Subcutaneous abdominal adipose tissue (tissue), 5 donors: ENCODE results near the gene TMEM51.

ENCODE experiments used
- H3K27ac ChIP-seq: one replicate; pipeline ENCODE4 v1.7.0; 2013; ENCODE audit warnings: low read depth, mild to moderate bottlenecking, inconsistent platforms, low read length, moderate library complexity
- H3K27me3 ChIP-seq, 5 donors: one replicate each; pipeline ENCODE4 v1.7.0; 2013; ENCODE audit warnings: low read length in 5 of 5, inconsistent platforms in 1 of 5; ENCODE audit not compliant: control insufficient read depth in 5 of 5, insufficient read depth in 4 of 5
- H3K36me3 ChIP-seq, 5 donors: one replicate each; pipeline ENCODE4 v1.7.0; 2013; ENCODE audit warnings: low read length in 5 of 5; ENCODE audit not compliant: control insufficient read depth in 5 of 5, insufficient read depth in 5 of 5
- H3K4me1 ChIP-seq, 5 donors: one replicate each; pipeline ENCODE4 v1.7.0; 2013; ENCODE audit warnings: low read length in 5 of 5, mild to moderate bottlenecking in 3 of 5, moderate library complexity in 1 of 5; ENCODE audit not compliant: control insufficient read depth in 5 of 5, insufficient read depth in 5 of 5
- H3K4me3 ChIP-seq, 5 donors: one replicate each; pipeline ENCODE4 v1.7.0; 2013; ENCODE audit warnings: low read length in 5 of 5, low read depth in 1 of 5
- H3K9ac ChIP-seq, 5 donors: one replicate each; pipeline ENCODE4 v1.7.0; 2013; ENCODE audit warnings: low read length in 5 of 5, mild to moderate bottlenecking in 4 of 5, moderate library complexity in 3 of 5
- H3K9me3 ChIP-seq, 5 donors: one replicate each; pipeline ENCODE4 v1.7.0; 2013; ENCODE audit warnings: low read length in 5 of 5; ENCODE audit not compliant: control insufficient read depth in 5 of 5
- donor health status: healthy.
- donor health status: healthy.
- donor health status: healthy.
- donor health status: healthy.
- donor health status: healthy.

The TMEM51 gene

GRCh38 chr1:15139654-15140350 is 13.7 kb upstream of the TMEM51 start:
- Histone ChIP-seq H3K9me3 (no peaks in the 10 kb centered on the region), H3K9ac (no peak overlapping the region), H3K4me3 (no peak overlapping the region), H3K27me3 (peaks cover 0 to 9% (median 5%) of the 10 kb centered on the region in 5 donors), H3K4me1 (peaks cover 0 to 8% (median 0%) of the 10 kb centered on the region in 5 donors), H3K27ac (no peak overlapping the region), H3K36me3 (no peaks in the 10 kb centered on the region)

GRCh38 chr1:15141935-15142539 is 11.5 kb upstream of the TMEM51 start:
- Histone ChIP-seq H3K9ac (no peak overlapping the region), H3K4me1 (peaks cover 0 to 10% (median 0%) of the 10 kb centered on the region in 5 donors), H3K9me3 (no peaks in the 10 kb centered on the region), H3K36me3 (no peaks in the 10 kb centered on the region), H3K27me3 (peaks cover 0 to 8% (median 5%) of the 10 kb centered on the region in 5 donors), H3K4me3 (no peak overlapping the region), H3K27ac (no peak overlapping the region)

- Histone ChIP-seq H3K27ac (no peak overlapping the region), H3K27me3 (peaks cover 0 to 14% (median 2%) of the 10 kb centered on the region in 5 donors), H3K4me1 (peaks cover 0 to 12% (median 0%) of the 10 kb centered on the region in 5 donors), H3K9me3 (no peaks in the 10 kb centered on the region), H3K9ac (no peak overlapping the region), H3K36me3 (no peaks in the 10 kb centered on the region), H3K4me3 (no peak overlapping the region)
These were observed 8.2 kb upstream of the TMEM51 start for GRCh38 chr1:15145327-15145726.

- Histone ChIP-seq H3K9ac (no peak overlapping the region), H3K4me1 (peaks cover 0 to 12% (median 0%) of the 10 kb centered on the region in 5 donors), H3K27me3 (peaks cover 0 to 15% (median 0%) of the 10 kb centered on the region in 5 donors), H3K4me3 (no peak overlapping the region), H3K9me3 (no peaks in the 10 kb centered on the region), H3K36me3 (no peaks in the 10 kb centered on the region), H3K27ac (no peak overlapping the region)
These were observed 7.3 kb upstream of the TMEM51 start for GRCh38 chr1:15146142-15146680.

- H3K9ac ChIP-seq, result no peak overlapping the region
- no peak overlapping the region for H3K27ac ChIP-seq
- peaks cover 0 to 18% (median 4%) of the 10 kb centered on the region in 5 donors for H3K27me3 ChIP-seq
- no peaks in the 10 kb centered on the region for H3K36me3 ChIP-seq
- H3K4me1 ChIP-seq, result peaks cover 0 to 7% (median 0%) of the 10 kb centered on the region in 5 donors
- H3K9me3 ChIP-seq, result no peaks in the 10 kb centered on the region
- no peak overlapping the region for H3K4me3 ChIP-seq
These were observed 6.6 kb upstream of the TMEM51 start for GRCh38 chr1:15146971-15147376.

GRCh38 chr1:15148004-15148403 is 5.5 kb upstream of the TMEM51 start:
- Histone ChIP-seq H3K4me1 (peaks cover 0 to 14% (median 10%) of the 10 kb centered on the region in 5 donors), H3K27me3 (peaks cover 0 to 20% (median 9%) of the 10 kb centered on the region in 5 donors), H3K9ac (no peak overlapping the region), H3K27ac (no peak overlapping the region), H3K9me3 (no peaks in the 10 kb centered on the region), H3K4me3 (no peak overlapping the region), H3K36me3 (no peaks in the 10 kb centered on the region)

GRCh38 chr1:15148475-15148874 is 5.1 kb upstream of the TMEM51 start:
- Histone ChIP-seq H3K27ac (no peak overlapping the region), H3K9me3 (no peaks in the 10 kb centered on the region), H3K4me3 (no peak overlapping the region), H3K9ac (no peak overlapping the region), H3K36me3 (no peaks in the 10 kb centered on the region), H3K27me3 (peaks cover 0 to 23% (median 12%) of the 10 kb centered on the region in 5 donors), H3K4me1 (peaks cover 0 to 19% (median 15%) of the 10 kb centered on the region in 5 donors)

- Histone ChIP-seq H3K27me3 (peaks cover 0 to 23% (median 12%) of the 10 kb centered on the region in 5 donors), H3K36me3 (no peaks in the 10 kb centered on the region), H3K27ac (no peak overlapping the region), H3K4me3 (no peak overlapping the region), H3K9me3 (no peaks in the 10 kb centered on the region), H3K9ac (no peak overlapping the region), H3K4me1 (peaks cover 0 to 23% (median 17%) of the 10 kb centered on the region in 5 donors)
These were observed 4.6 kb upstream of the TMEM51 start for GRCh38 chr1:15148941-15149340.

GRCh38 chr1:15150376-15150775 is 3.2 kb upstream of the TMEM51 start:
- no peaks in the 10 kb centered on the region for H3K36me3 ChIP-seq
- H3K27me3 ChIP-seq, result peaks cover 0 to 30% (median 12%) of the 10 kb centered on the region in 5 donors
- no peak overlapping the region for H3K9ac ChIP-seq
- no peaks in the 10 kb centered on the region for H3K9me3 ChIP-seq
- no peak overlapping the region for H3K4me3 ChIP-seq
- H3K4me1 ChIP-seq, result peaks cover 0 to 37% (median 25%) of the 10 kb centered on the region in 5 donors
- H3K27ac ChIP-seq, result no peak overlapping the region

- Histone ChIP-seq H3K4me3 (no peak overlapping the region), H3K36me3 (no peaks in the 10 kb centered on the region), H3K9ac (no peak overlapping the region), H3K27ac (no peak overlapping the region), H3K4me1 (peaks cover 0 to 46% (median 30%) of the 10 kb centered on the region in 5 donors), H3K9me3 (no peaks in the 10 kb centered on the region), H3K27me3 (peaks cover 0 to 30% (median 12%) of the 10 kb centered on the region in 5 donors)
These were observed 2.2 kb upstream of the TMEM51 start for GRCh38 chr1:15151377-15151806.
